GM19455 (cell line): Measurements from ENCODE around the gene GTF2A1L.
"Not testable (repeated sequence)": the region's sequence is repeated elsewhere in the genome, so short reads cannot be mapped to it uniquely, and the experiment has no call there.

ENCODE experiments used
- ATAC-seq: cut with Tn5 transposase; IDR thresholded peaks from one replicate; pipeline ENCODE4 v1.9.1; 2021; ENCODE audit not compliant: unreplicated experiment

Gene GTF2A1L

GRCh38 chr2:48696881-48697280 is 79.2 kb downstream of the GTF2A1L start:
- no peak for ATAC-seq

- no peak for ATAC-seq
Measured at GRCh38 chr2:48699348-48699930, 81.8 kb downstream of the GTF2A1L start.

- not testable (repeated sequence) for ATAC-seq
Measured at GRCh38 chr2:48703621-48704020, 86.0 kb downstream of the GTF2A1L start.

- no peak for ATAC-seq
Measured at GRCh38 chr2:48707466-48707865, 89.8 kb downstream of the GTF2A1L start.

GRCh38 chr2:48709096-48710034 is 91.7 kb downstream of the GTF2A1L start:
- no peak for ATAC-seq

GRCh38 chr2:48711343-48711742 is 93.7 kb downstream of the GTF2A1L start:
- no peak for ATAC-seq

- ATAC-seq, result no peak
Measured at GRCh38 chr2:48712151-48712550, 94.5 kb downstream of the GTF2A1L start.

- ATAC-seq, result no peak
Measured at GRCh38 chr2:48713647-48714046, 96.0 kb downstream of the GTF2A1L start.

GRCh38 chr2:48714245-48714644 is 96.6 kb downstream of the GTF2A1L start:
- no peak for ATAC-seq

GRCh38 chr2:48715042-48715899 is 97.6 kb downstream of the GTF2A1L start:
- no peak for ATAC-seq

GRCh38 chr2:48715956-48716355 is 98.3 kb downstream of the GTF2A1L start:
- ATAC-seq, result no peak

- no peak for ATAC-seq
Measured at GRCh38 chr2:48717846-48718245, 100.2 kb downstream of the GTF2A1L start.

- ATAC-seq, result no peak
Measured at GRCh38 chr2:48719480-48720177, 102.0 kb downstream of the GTF2A1L start.

GRCh38 chr2:48721158-48721557 is 103.5 kb downstream of the GTF2A1L start:
- ATAC-seq, result no peak

- no peak for ATAC-seq
Measured at GRCh38 chr2:48722391-48722790, 104.7 kb downstream of the GTF2A1L start.

GRCh38 chr2:48723129-48723528 is 105.5 kb downstream of the GTF2A1L start:
- no peak for ATAC-seq

GRCh38 chr2:48724278-48724677 is 106.6 kb downstream of the GTF2A1L start:
- ATAC-seq, result no peak

- no peak for ATAC-seq
Measured at GRCh38 chr2:48725696-48726494, 108.2 kb downstream of the GTF2A1L start.

GRCh38 chr2:48727560-48727959 is 109.9 kb downstream of the GTF2A1L start:
- ATAC-seq, result no peak

GRCh38 chr2:48728295-48728694 is 110.6 kb downstream of the GTF2A1L start:
- no peak for ATAC-seq
